ENCODE results near the gene ANKIB1.
A peak's percentile ranks its signal among the peaks of the same experiment; 100 is the strongest.
"Not testable (repeated sequence)": the region's sequence is repeated elsewhere in the genome, so short reads cannot be mapped to it uniquely, and the experiment has no call there.

ANKIB1 gene, protein sequence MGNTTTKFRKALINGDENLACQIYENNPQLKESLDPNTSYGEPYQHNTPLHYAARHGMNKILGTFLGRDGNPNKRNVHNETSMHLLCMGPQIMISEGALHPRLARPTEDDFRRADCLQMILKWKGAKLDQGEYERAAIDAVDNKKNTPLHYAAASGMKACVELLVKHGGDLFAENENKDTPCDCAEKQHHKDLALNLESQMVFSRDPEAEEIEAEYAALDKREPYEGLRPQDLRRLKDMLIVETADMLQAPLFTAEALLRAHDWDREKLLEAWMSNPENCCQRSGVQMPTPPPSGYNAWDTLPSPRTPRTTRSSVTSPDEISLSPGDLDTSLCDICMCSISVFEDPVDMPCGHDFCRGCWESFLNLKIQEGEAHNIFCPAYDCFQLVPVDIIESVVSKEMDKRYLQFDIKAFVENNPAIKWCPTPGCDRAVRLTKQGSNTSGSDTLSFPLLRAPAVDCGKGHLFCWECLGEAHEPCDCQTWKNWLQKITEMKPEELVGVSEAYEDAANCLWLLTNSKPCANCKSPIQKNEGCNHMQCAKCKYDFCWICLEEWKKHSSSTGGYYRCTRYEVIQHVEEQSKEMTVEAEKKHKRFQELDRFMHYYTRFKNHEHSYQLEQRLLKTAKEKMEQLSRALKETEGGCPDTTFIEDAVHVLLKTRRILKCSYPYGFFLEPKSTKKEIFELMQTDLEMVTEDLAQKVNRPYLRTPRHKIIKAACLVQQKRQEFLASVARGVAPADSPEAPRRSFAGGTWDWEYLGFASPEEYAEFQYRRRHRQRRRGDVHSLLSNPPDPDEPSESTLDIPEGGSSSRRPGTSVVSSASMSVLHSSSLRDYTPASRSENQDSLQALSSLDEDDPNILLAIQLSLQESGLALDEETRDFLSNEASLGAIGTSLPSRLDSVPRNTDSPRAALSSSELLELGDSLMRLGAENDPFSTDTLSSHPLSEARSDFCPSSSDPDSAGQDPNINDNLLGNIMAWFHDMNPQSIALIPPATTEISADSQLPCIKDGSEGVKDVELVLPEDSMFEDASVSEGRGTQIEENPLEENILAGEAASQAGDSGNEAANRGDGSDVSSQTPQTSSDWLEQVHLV

GRCh38 chr7:92245487-92246359 is at the start of gene ANKIB1, which contains the start of gene KRIT1:
Gene ANKIB1 (plus strand): TSS chr7:92245974. CDS start chr7:92294979, 49,005 bp downstream.
Gene KRIT1 (minus strand): TSS chr7:92245914. CDS start chr7:92242135, 3,779 bp downstream.
- DNase-seq = peak; percentile 92

GRCh38 chr7:92200791-92201190 is 45.0 kb upstream of the ANKIB1 start:
- no peak for DNase-seq

- no peak for DNase-seq
These were observed 39.8 kb upstream of the ANKIB1 start for GRCh38 chr7:92205987-92206386.

DNA sequence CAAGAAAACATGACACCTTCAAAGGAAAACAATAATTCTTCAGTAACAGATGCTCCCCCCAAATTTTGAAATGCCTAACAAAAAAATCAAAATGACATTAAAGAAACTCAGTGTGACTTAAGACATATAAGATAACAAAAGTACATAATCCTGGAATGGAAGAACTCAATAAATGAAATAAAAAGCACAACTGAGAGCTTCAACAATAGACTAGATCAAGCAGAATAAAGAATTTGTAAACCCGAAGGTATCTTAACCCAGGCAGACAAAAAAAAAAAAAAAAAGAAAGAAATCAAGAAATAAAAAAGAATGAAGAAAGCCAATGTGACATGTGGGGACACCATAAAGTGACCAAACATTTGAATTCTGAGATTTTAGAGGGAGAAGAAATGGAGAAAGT is 39.1 kb upstream of the ANKIB1 start:
- no peak for DNase-seq

GRCh38 chr7:92221766-92222165 is 24.0 kb upstream of the ANKIB1 start:
- DNase-seq = no peak

DNA sequence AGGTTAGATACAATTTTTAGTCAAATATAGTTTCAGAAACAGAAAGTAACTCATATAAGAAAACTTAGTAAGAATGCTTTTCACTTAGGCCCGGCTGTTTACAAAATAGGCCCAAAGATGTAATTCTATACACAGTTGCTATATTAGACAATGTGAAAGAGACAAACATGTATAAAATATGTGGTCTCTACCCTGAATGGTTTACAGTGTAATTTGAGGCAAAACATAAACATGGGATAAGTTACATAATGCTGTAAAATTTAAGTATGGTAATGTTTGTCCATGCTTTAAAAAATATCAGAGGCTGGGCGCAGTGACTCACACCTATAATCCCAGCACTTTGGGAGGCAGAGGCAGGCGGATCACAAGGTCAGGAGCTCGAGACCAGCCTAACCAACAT is 18.8 kb upstream of the ANKIB1 start:
- no peak for DNase-seq

GRCh38 chr7:92228100-92228499 is 17.7 kb upstream of the ANKIB1 start:
- no peak for DNase-seq

DNA sequence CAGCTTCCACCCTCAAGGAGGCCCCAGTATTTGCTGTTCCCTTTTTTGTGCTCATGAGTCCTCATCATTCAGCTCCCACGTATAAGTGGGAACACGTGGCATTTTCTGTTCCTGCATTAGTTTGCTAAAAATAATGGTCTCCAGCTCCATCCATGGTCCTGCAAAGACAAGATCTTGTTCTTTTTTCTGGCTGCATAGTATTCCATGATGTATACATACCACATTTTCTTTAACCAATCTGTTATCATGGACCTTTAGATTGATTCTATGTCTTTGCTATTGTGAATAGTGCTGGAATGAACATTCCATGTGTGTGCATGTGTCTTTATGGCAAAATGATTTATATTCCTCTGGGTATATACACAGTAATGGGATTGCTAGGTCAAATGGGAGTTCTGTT is 17.0 kb upstream of the ANKIB1 start:
- no peak for DNase-seq

- DNase-seq = no peak
These were observed 15.2 kb upstream of the ANKIB1 start for GRCh38 chr7:92230547-92230946.

DNA sequence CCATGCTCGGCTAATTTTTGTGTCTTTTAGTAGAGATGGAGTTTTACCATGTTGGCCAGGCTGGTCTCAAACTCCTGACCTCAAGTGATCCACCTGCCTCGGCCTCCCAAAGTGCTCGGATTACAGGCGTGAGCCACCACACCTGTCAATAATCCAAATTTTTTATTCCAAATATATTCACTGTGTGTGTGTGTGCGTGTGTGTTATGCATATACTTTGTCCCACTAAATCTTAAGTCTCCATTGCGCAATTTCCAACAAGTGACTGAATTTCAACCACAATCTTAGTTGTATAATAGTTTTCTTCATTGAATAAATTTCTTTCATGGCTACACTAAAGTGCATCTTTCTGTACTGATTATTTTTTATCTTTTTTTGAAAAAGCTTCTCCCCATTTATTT is 2.8 kb upstream of the ANKIB1 start:
- DNase-seq = no peak

GRCh38 chr7:92244808-92245486 is 827 bp upstream of the ANKIB1 start:
- DNase-seq = no peak

DNA sequence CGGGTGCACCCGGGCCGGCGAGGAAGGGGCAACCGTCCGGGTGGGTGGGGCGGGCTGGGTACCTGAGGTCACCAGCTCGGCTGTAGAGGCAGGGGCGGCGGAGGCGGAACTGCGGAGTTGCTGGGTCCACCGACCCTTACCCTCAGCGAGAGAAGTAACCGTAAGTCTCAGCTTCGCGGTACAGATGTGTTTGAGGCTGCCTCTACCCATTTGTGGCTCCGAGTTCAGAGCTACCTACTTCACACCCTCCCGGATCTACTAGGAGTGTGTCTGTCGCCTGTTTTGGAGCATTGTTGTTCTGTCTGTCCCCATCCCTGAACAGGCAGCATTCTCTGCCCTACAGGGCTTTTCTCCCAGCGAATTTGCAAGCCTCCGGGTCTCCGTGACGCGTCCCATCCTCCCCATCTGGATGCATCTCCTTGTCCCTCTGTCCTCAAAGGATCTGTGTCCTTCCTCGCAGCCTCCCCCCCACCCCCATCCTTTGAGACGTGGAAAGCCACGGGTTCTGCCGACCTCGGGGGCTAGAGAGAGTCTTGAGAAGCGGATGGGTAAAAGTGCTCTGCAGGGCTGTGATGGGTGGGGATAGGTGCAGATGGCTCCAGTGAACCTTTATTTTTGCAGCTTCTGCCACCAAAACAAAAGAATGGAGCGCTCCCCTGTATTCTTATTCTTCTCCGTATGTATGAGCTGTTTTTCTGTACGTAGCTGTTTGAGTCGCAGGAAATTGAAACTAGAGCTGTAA is 757 bp downstream of the ANKIB1 start:
- DNase-seq = peak; percentile 69

GRCh38 chr7:92250603-92251002 is 4.8 kb downstream of the ANKIB1 start:
- DNase-seq = no peak

- no peak for DNase-seq
These were observed 5.4 kb downstream of the ANKIB1 start for GRCh38 chr7:92251181-92251580.

DNA sequence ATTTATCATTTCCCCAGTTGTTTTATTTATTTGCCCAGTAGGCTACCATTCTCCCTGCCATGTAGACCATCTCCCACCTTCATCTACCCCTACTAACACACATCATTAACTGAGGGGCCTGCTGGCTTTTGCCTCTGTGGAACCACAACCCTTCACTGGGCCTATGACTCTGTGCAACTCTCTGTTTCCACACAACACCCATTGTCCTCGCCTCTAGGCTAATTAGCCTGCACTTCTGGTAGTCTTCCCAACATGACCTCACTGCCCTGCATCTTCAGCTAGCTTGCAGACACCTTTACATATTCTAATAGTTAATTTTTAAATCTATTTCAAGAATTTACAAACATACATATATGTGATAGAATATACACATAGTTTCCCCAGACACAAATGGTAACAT is 7.5 kb downstream of the ANKIB1 start:
- no peak for DNase-seq

- not testable (repeated sequence) for DNase-seq
These were observed 9.0 kb downstream of the ANKIB1 start for GRCh38 chr7:92254800-92255199.

GRCh38 chr7:92255308-92255707 is 9.5 kb downstream of the ANKIB1 start:
- no peak for DNase-seq

DNA sequence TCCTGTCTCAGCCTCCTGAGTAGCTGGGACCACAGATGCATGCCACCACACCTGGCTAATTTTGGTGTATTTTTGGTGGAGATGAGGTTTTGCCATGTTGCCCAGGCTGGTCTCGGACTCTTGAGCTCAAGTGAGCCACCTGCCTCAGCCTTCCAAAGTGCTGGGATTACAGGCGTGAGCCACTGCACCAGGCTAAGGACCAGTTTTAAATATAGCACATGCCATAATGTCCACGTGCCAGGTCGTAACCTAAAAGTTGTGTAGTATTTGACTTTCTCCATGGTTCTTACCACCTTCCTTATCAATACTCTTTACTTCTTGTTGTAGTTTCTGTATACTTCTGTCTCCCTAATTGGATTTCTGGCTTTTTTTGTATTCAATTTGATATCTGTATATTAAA is 13.3 kb downstream of the ANKIB1 start:
- DNase-seq = no peak

- DNase-seq = no peak
These were observed 14.0 kb downstream of the ANKIB1 start for GRCh38 chr7:92259610-92260247.

- DNase-seq = no peak
These were observed 14.5 kb downstream of the ANKIB1 start for GRCh38 chr7:92260248-92260781.
